Thymus (tissue), 11 donors: ENCODE results near the gene PBX1. TPM values are rescaled to one million over a fixed set of nuclear protein-coding genes. Genes with fewer than 3 reads are reported as not detected.

ENCODE experiments used
- DNase-seq, 9 donors: peaks; one replicate each; pipeline ENCODE4 v3.0.0-alpha.2; 2013; ENCODE audit warnings: low spot score in 9 of 9, low read depth in 6 of 9, missing footprints in 1 of 9
- H3K27ac ChIP-seq, 2 donors: one replicate each; pipeline ENCODE4 v1.5.1; 2013; ENCODE audit warnings: control low read depth in 1 of 2, low read depth in 1 of 2, low read length in 1 of 2, mild to moderate bottlenecking in 1 of 2, moderate library complexity in 1 of 2
- H3K27me3 ChIP-seq, 2 donors: one replicate each; pipeline ENCODE4 v1.5.1; 2013; ENCODE audit warnings: low read length in 1 of 2; ENCODE audit not compliant: control insufficient read depth in 2 of 2, insufficient read depth in 1 of 2
- H3K36me3 ChIP-seq, 2 donors: one replicate each; pipeline ENCODE4 v1.5.1; 2013; ENCODE audit warnings: low read length in 1 of 2, mild to moderate bottlenecking in 1 of 2, moderate library complexity in 1 of 2; ENCODE audit not compliant: control insufficient read depth in 2 of 2, insufficient read depth in 2 of 2
- H3K4me1 ChIP-seq, 2 donors: one replicate each; pipeline ENCODE4 v1.5.1; 2013; ENCODE audit warnings: low read length in 2 of 2; ENCODE audit not compliant: control insufficient read depth in 2 of 2, insufficient read depth in 2 of 2
- H3K4me3 ChIP-seq, 2 donors: one replicate each; pipeline ENCODE4 v1.5.1; 2013; ENCODE audit warnings: low read length in 2 of 2, control low read depth in 1 of 2, mild to moderate bottlenecking in 1 of 2
- H3K9me3 ChIP-seq, 2 donors: one replicate each; pipeline ENCODE4 v1.5.1; 2013; ENCODE audit warnings: low read length in 1 of 2, mild to moderate bottlenecking in 1 of 2; ENCODE audit not compliant: control insufficient read depth in 2 of 2, insufficient read depth in 1 of 2
- WGBS: extraction: QIAGEN DNeasy Blood & Tissue Kit; methylation state at CpG from one replicate; pipeline ENCODE4 v1.1.7; 2013; 5-methylcytosine and 5-hydroxymethylcytosine counted together
- polyA plus RNA-seq: library from polyadenylated mRNA; stranded (reverse); fragments of 200-250 nt; gene quantifications from one replicate; pipeline ENCODE4 v1.2.3, GENCODE V29; 2013
- total RNA-seq: library from RNA; stranded (reverse); fragments of 120-200 nt; gene quantifications from one replicate; pipeline ENCODE4 v1.2.4, GENCODE V29; 2013
- donor health status: healthy.

Gene PBX1
- total and polyA plus RNA-seq, 2 donors = 12.7 to 12.9 TPM

GRCh38 chr1:164695956-164696665 lies 137.1 kb downstream of the PBX1 start:
- WGBS = 90% methylated on average over 5 of the region's 5 CpGs

DNA sequence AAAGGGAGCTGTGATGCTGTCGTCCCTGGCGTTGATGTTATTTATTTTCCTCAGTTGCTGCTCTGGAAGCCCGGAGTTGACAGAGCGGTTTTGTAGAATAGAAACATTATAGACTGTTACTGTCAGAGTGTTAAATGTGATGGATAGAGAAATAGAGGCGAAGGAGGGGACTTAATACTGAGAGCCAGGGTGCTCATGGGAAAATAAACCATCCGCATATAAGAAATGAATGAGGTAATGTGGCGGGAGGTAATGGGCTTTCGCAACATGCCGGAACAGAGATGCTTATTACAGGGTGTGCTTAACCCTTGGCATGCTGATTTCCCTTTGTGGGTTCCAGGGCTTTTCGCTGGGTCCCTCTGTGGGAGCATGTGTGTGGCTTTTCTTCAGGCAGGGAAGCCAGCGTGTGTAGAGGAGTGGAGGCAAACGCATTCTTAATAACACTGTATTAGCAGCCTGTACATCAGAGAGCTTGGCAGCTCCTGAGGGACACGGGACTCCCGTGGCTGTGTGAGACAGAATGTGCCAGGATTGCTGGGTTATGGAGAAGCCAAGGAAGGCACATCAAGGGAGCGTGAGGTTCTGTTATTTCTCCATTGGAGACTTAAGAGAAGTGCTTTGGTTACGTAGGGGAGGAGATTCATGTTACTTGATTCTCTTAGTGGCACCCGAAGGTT lies 141.0 kb downstream of the PBX1 start:
- H3K27me3 ChIP-seq = no peaks in the 10 kb centered on the region
- no peak overlapping the region for H3K4me3 ChIP-seq
- no peak for DNase-seq
- H3K27ac ChIP-seq = no peak overlapping the region
- H3K4me1 ChIP-seq = no peaks in the 10 kb centered on the region
- H3K9me3 ChIP-seq = no peaks in the 10 kb centered on the region
- WGBS = 90% methylated on average over 17 of the region's 17 CpGs
- H3K36me3 ChIP-seq = no peaks in the 10 kb centered on the region

More at GRCh38 chr1:164695956-164696665, 137.1 kb downstream of the PBX1 start:
- H3K27me3 ChIP-seq = no peaks in the 10 kb centered on the region
- no peak overlapping the region for H3K27ac ChIP-seq
- no peaks in the 10 kb centered on the region for H3K9me3 ChIP-seq
- no peak overlapping the region for H3K4me3 ChIP-seq
- no peaks in the 10 kb centered on the region for H3K4me1 ChIP-seq
- no peaks in the 10 kb centered on the region for H3K36me3 ChIP-seq
- DNase-seq = no peak

DNA sequence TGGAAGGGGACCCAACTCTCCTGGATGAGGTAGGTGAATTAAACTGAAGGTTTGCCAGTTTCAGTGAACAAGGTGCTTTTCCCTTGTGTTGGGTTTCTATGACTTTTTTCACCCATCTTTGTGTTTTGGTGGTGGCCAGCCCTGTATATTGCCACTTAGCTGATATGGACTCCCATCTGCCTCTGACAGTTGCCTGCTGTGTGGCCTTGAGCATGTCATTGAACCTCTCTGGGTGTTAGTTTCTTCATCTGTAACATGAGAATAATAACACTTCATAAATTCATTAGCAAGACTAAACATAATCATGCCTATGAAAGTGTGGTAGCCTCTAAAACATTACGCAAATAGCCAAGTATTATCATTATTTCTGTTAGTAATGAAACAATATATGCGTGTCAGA lies 141.7 kb downstream of the PBX1 start:
- WGBS = 98% methylated on average over 2 of the region's 2 CpGs
- H3K4me3 ChIP-seq = no peak overlapping the region
- no peaks in the 10 kb centered on the region for H3K36me3 ChIP-seq
- no peak overlapping the region for H3K27ac ChIP-seq
- H3K27me3 ChIP-seq = no peaks in the 10 kb centered on the region
- H3K9me3 ChIP-seq = no peaks in the 10 kb centered on the region
- no peak for DNase-seq
- no peaks in the 10 kb centered on the region for H3K4me1 ChIP-seq

DNA sequence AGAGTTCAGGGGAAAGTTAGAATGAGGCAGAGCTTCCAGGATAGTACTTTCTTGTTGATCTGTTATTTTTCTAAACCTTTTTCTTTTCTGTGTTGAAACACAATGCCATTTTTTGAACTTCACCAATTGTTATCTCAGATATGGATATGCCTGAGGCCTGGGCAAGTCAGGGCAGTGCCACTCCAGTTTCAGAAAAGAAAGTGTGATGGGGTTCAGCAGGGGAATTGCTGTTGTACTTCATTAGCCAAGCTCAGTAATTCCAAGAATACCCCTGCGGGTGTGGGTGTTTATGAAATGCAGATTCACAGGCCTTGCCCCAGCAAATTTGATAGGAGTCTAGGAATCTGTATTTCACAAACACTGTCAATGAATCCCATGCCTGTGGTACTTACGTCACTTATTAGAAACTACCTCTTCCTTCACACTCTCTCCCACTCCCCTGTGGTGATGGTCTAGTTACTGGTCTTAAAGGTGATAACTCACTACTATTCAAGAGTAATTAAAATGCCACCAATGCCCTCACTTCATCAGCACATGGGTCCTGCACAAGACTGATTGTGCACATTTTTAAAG lies 142.3 kb downstream of the PBX1 start:
- no peaks in the 10 kb centered on the region for H3K27me3 ChIP-seq
- DNase-seq = no peak
- H3K4me3 ChIP-seq = no peak overlapping the region
- H3K9me3 ChIP-seq = no peaks in the 10 kb centered on the region
- WGBS = 95% methylated on average over 2 of the region's 2 CpGs
- no peaks in the 10 kb centered on the region for H3K36me3 ChIP-seq
- no peaks in the 10 kb centered on the region for H3K4me1 ChIP-seq
- H3K27ac ChIP-seq = no peak overlapping the region

- no peak for DNase-seq
- no peak overlapping the region for H3K4me3 ChIP-seq
- H3K27ac ChIP-seq = no peak overlapping the region
- H3K9me3 ChIP-seq = no peaks in the 10 kb centered on the region
- 100% methylated on average over 1 of the region's 1 CpG for WGBS
- no peaks in the 10 kb centered on the region for H3K4me1 ChIP-seq
- H3K36me3 ChIP-seq = no peaks in the 10 kb centered on the region
- no peaks in the 10 kb centered on the region for H3K27me3 ChIP-seq
Measured at GRCh38 chr1:164702216-164702615, 143.2 kb downstream of the PBX1 start.

- WGBS = 86% methylated on average over 2 of the region's 2 CpGs
- H3K36me3 ChIP-seq = no peaks in the 10 kb centered on the region
- no peaks in the 10 kb centered on the region for H3K4me1 ChIP-seq
- H3K4me3 ChIP-seq = no peak overlapping the region
- H3K9me3 ChIP-seq = no peaks in the 10 kb centered on the region
- H3K27me3 ChIP-seq = no peaks in the 10 kb centered on the region
- no peak overlapping the region for H3K27ac ChIP-seq
- DNase-seq = no peak
Measured at GRCh38 chr1:164702664-164703063, 143.7 kb downstream of the PBX1 start.

- Histone ChIP-seq H3K27me3 (no peaks in the 10 kb centered on the region), H3K36me3 (no peaks in the 10 kb centered on the region), H3K4me1 (no peaks in the 10 kb centered on the region), H3K9me3 (no peaks in the 10 kb centered on the region), H3K27ac (no peak overlapping the region), H3K4me3 (no peak overlapping the region)
- WGBS = 94% methylated on average over 7 of the region's 7 CpGs
- no peak for DNase-seq
Measured at GRCh38 chr1:164703463-164703862, 144.5 kb downstream of the PBX1 start.

- Histone ChIP-seq H3K4me1 (no peaks in the 10 kb centered on the region), H3K36me3 (no peaks in the 10 kb centered on the region), H3K9me3 (no peaks in the 10 kb centered on the region), H3K27ac (no peak overlapping the region), H3K27me3 (no peaks in the 10 kb centered on the region), H3K4me3 (no peak overlapping the region)
- no peak for DNase-seq
- WGBS = 93% methylated on average over 1 of the region's 1 CpG
Measured at GRCh38 chr1:164703960-164704411, 145.0 kb downstream of the PBX1 start.

DNA sequence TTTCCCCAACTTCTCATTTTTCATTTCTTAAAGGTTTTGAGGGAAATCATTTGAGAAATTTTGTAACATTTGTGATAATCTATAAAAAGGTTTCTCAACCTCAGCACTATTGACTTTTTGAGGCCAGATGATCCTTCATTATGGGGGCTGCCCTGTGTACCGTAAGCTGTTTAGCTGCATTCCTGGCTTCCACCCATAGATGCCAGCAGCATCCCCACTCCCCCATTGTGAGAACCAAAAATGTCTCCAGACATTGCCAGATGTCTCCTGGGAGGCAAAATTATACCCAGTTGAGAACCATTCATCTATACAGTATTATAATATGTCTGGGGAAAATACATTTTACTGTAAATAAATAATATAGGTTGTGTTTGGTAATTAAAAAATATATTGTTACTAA lies 146.0 kb downstream of the PBX1 start:
- Histone ChIP-seq H3K36me3 (no peaks in the 10 kb centered on the region), H3K27ac (no peak overlapping the region), H3K9me3 (no peaks in the 10 kb centered on the region), H3K4me1 (no peaks in the 10 kb centered on the region), H3K27me3 (no peaks in the 10 kb centered on the region), H3K4me3 (no peak overlapping the region)
- WGBS = 91% methylated on average over 1 of the region's 1 CpG
- no peak for DNase-seq
